ENCODE results near the gene AGBL1.
"Not testable (repeated sequence)": the region's sequence is repeated elsewhere in the genome, so short reads cannot be mapped to it uniquely, and the experiment has no call there.

AGBL1 gene

GRCh38 chr15:86506401-86506800 lies 426.7 kb downstream of the AGBL1 start:
- Histone ChIP-seq H4K20me1 (ENCODE audit: insufficient read depth) (no peaks in the 10 kb centered on the region), H3K27me3 (ENCODE audit: insufficient read depth, low read depth) (no peaks in the 10 kb centered on the region), H3K4me3 (IDR thresholded peaks at IDR 0.05; ENCODE audit: insufficient read depth, low read depth, low read length) (no peak overlapping the region), H2AFZ (ENCODE audit: low read depth) (no peak overlapping the region), H3K4me2 (no peak overlapping the region), H3K36me3 (ENCODE audit: insufficient read depth) (no peaks in the 10 kb centered on the region), H3K4me1 (ENCODE audit: low read depth, poor library complexity, severe bottlenecking) (no peaks in the 10 kb centered on the region), H3K9ac (no peak overlapping the region), H3K27ac (no peak overlapping the region), H3K79me2 (ENCODE audit: insufficient read depth, low read depth) (no peaks in the 10 kb centered on the region)
- no peak for TF ChIP-seq CTCF (conservative IDR thresholded peaks at IDR 0.05; ENCODE audit: low read depth, low read length)

GRCh38 chr15:86515625-86516024 lies 436.0 kb downstream of the AGBL1 start:
- H2AFZ ChIP-seq (ENCODE audit: low read depth) = no peak overlapping the region
- no peak for TF ChIP-seq CTCF (conservative IDR thresholded peaks at IDR 0.05; ENCODE audit: low read depth, low read length)
- no peaks in the 10 kb centered on the region for H3K79me2 ChIP-seq (ENCODE audit: insufficient read depth, low read depth)
- H3K36me3 ChIP-seq (ENCODE audit: insufficient read depth) = no peaks in the 10 kb centered on the region
- H3K4me1 ChIP-seq (ENCODE audit: low read depth, poor library complexity, severe bottlenecking) = no peaks in the 10 kb centered on the region
- H3K27ac ChIP-seq = no peak overlapping the region
- H3K4me3 ChIP-seq (IDR thresholded peaks at IDR 0.05; ENCODE audit: insufficient read depth, low read depth, low read length) = no peak overlapping the region
- H3K9ac ChIP-seq = no peak overlapping the region
- no peaks in the 10 kb centered on the region for H4K20me1 ChIP-seq (ENCODE audit: insufficient read depth)
- no peak overlapping the region for H3K4me2 ChIP-seq
- H3K27me3 ChIP-seq (ENCODE audit: insufficient read depth, low read depth) = no peaks in the 10 kb centered on the region

GRCh38 chr15:86522721-86523120 lies 443.1 kb downstream of the AGBL1 start:
- Histone ChIP-seq H4K20me1 (ENCODE audit: insufficient read depth) (no peaks in the 10 kb centered on the region), H3K27me3 (ENCODE audit: insufficient read depth, low read depth) (no peaks in the 10 kb centered on the region), H3K4me2 (no peak overlapping the region), H3K79me2 (ENCODE audit: insufficient read depth, low read depth) (no peaks in the 10 kb centered on the region), H3K4me3 (IDR thresholded peaks at IDR 0.05; ENCODE audit: insufficient read depth, low read depth, low read length) (no peak overlapping the region), H3K9ac (no peak overlapping the region), H3K4me1 (ENCODE audit: low read depth, poor library complexity, severe bottlenecking) (no peaks in the 10 kb centered on the region), H2AFZ (ENCODE audit: low read depth) (no peak overlapping the region), H3K36me3 (ENCODE audit: insufficient read depth) (no peaks in the 10 kb centered on the region), H3K27ac (no peak overlapping the region)
- no peak for TF ChIP-seq CTCF (conservative IDR thresholded peaks at IDR 0.05; ENCODE audit: low read depth, low read length)

GRCh38 chr15:86526938-86527690 lies 447.4 kb downstream of the AGBL1 start:
- no peak for TF ChIP-seq CTCF (conservative IDR thresholded peaks at IDR 0.05; ENCODE audit: low read depth, low read length)
- Histone ChIP-seq H2AFZ (ENCODE audit: low read depth) (no peak overlapping the region), H3K4me1 (ENCODE audit: low read depth, poor library complexity, severe bottlenecking) (no peaks in the 10 kb centered on the region), H3K27ac (no peak overlapping the region), H3K36me3 (ENCODE audit: insufficient read depth) (no peaks in the 10 kb centered on the region), H3K4me2 (no peak overlapping the region), H3K79me2 (ENCODE audit: insufficient read depth, low read depth) (no peaks in the 10 kb centered on the region), H3K27me3 (ENCODE audit: insufficient read depth, low read depth) (no peaks in the 10 kb centered on the region), H3K4me3 (IDR thresholded peaks at IDR 0.05; ENCODE audit: insufficient read depth, low read depth, low read length) (no peak overlapping the region), H3K9ac (no peak overlapping the region), H4K20me1 (ENCODE audit: insufficient read depth) (no peaks in the 10 kb centered on the region)

GRCh38 chr15:86528094-86528493 lies 448.4 kb downstream of the AGBL1 start:
- not testable (repeated sequence) for H3K36me3 ChIP-seq (ENCODE audit: insufficient read depth); H2AFZ ChIP-seq (ENCODE audit: low read depth); H3K79me2 ChIP-seq (ENCODE audit: insufficient read depth, low read depth); H3K4me3 ChIP-seq (IDR thresholded peaks at IDR 0.05; ENCODE audit: insufficient read depth, low read depth, low read length); H3K9ac ChIP-seq; H3K4me1 ChIP-seq (ENCODE audit: low read depth, poor library complexity, severe bottlenecking); H3K27ac ChIP-seq; H3K27me3 ChIP-seq (ENCODE audit: insufficient read depth, low read depth); H3K4me2 ChIP-seq; H4K20me1 ChIP-seq (ENCODE audit: insufficient read depth)
